Upper lobe of left lung (tissue), 4 donors: Measurements from ENCODE around the gene ATF5.

Experiments used
- POLR2A ChIP-seq, 4 donors: fragments of 450-650 bp; IDR thresholded peaks; one replicate each; pipeline ENCODE4 v1.5.1; 2016 to 2017; ENCODE audit warnings: antibody characterized with exemption in 4 of 4, mild to moderate bottlenecking in 2 of 4
- POLR2AphosphoS5 ChIP-seq, 2 donors: sonication (generic); formaldehyde crosslinking; IDR thresholded peaks; one replicate each; pipeline ENCODE4 v1.5.1; 2017; ENCODE audit warnings: antibody characterized with exemption in 2 of 2
- TF ChIP-seq, protein P1 (sequence below), 6 experiments: fragments of 450-650 bp in 4 of 6; fragments of 200-600 bp in 2 of 6; sonication (generic) in 2 of 6; IDR thresholded peaks; one replicate each; pipeline ENCODE4 v1.5.1; 2016 to 2019; ENCODE audit warnings: antibody characterized with exemption in 6 of 6

DNA sequence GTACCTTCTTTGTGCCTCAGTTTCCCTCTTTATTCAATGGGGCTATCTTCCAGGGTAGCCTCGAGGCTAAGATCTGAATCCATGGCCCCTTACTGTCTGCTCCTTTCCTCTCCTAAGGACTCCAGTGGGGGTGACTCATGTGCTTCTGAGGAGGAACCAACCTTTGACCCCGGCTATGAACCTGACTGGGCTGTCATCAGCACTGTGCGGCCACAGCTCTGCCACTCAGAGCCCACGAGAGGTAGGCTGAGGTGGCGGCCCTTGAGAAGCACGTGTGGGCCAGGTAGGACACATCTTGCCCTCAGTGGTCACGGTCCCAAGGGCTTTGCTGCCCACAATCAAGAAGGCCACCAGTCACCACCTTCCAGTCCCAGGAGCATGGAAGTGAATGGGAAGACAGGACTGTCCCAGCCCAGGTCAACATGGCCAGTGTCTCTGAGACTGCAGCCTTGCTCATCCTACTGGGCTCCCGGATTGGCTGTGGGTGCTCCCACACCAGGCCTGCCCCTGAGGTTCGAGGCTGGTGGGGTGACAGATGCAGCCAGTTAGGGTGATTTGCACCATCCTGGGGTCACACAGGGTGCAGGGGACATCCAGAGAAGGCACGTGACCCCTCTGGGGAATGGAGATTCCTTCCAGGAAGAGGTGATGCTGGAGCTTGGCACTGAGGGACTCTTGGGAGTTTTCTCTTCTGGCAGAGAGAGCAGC lies 48.7 kb upstream of the ATF5 start:
- no peak for TF ChIP-seq POLR2AphosphoS5 (IDR thresholded peaks at IDR 0.05)
- TF ChIP-seq, protein P1, sequence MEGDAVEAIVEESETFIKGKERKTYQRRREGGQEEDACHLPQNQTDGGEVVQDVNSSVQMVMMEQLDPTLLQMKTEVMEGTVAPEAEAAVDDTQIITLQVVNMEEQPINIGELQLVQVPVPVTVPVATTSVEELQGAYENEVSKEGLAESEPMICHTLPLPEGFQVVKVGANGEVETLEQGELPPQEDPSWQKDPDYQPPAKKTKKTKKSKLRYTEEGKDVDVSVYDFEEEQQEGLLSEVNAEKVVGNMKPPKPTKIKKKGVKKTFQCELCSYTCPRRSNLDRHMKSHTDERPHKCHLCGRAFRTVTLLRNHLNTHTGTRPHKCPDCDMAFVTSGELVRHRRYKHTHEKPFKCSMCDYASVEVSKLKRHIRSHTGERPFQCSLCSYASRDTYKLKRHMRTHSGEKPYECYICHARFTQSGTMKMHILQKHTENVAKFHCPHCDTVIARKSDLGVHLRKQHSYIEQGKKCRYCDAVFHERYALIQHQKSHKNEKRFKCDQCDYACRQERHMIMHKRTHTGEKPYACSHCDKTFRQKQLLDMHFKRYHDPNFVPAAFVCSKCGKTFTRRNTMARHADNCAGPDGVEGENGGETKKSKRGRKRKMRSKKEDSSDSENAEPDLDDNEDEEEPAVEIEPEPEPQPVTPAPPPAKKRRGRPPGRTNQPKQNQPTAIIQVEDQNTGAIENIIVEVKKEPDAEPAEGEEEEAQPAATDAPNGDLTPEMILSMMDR (IDR thresholded peaks at IDR 0.05) = no peak
- TF ChIP-seq POLR2A (IDR thresholded peaks at IDR 0.05) = no peak
